Erythroblast (primary cell): ENCODE data around the gene KRR1.
"Not testable (repeated sequence)": the region's sequence is repeated elsewhere in the genome, so short reads cannot be mapped to it uniquely, and the experiment has no call there.

Source experiments
- DNase-seq, 2 experiments: peaks; one replicate each; lab custom pipeline; 2025; lab: John Stamatoyannopoulos, UW
- GATA1 ChIP-seq: IDR thresholded peaks from 2 replicates; pipeline ENCODE4 v1.6.1; 2011; ENCODE audit warnings: low read depth, mild to moderate bottlenecking, control low read depth, low read length, moderate library complexity
- POLR2A ChIP-seq: IDR thresholded peaks from 2 replicates; pipeline ENCODE4 v1.6.1; 2011; ENCODE audit warnings: mild to moderate bottlenecking, low read length

The KRR1 gene

DNA sequence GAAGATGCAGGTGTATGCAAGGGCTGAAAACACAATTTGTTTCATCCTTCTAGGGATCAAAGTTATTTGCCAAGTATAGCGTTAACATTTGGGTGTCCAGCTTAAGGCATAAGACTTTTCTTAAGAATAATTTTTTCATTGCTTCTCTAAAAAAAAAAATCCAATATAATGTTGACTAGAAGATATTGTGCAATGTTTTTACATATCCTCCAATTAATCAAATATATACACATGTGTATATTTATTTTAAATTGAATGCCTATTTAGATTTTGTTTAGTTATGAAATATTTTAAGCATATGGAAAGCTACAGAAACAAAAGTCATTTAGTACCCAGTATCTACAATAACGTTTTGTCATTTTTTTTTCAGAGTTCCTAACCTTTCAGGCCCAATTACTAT is 28.5 kb upstream of the KRR1 start:
- no peak for DNase-seq
- TF ChIP-seq POLR2A (no peak), GATA1 (no peak)

- no peak for TF ChIP-seq GATA1
- TF ChIP-seq POLR2A: no peak
- no peak for DNase-seq
These were observed 21.8 kb upstream of the KRR1 start for GRCh38 chr12:75533239-75533638.

DNA sequence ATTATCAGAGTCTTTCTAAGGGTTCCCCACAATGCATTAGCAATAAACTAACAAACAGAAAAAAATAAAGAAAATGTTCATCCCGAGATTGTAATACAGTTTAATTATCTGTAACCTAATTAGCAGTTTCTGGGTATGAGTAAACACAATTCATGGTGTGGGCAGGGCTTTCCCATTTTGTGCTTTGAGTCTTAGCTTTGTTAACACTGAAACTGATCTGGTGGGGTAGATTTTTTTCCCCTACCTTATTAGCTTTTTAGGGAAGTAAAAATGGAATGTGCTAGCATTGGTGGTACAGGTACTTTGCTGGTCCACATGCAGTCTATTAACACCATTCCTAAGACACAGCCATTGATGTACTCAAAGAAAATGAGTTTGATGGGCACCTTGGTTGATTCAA is 18.4 kb upstream of the KRR1 start:
- DNase-seq: no peak
- no peak for TF ChIP-seq GATA1
- no peak for TF ChIP-seq POLR2A

DNA sequence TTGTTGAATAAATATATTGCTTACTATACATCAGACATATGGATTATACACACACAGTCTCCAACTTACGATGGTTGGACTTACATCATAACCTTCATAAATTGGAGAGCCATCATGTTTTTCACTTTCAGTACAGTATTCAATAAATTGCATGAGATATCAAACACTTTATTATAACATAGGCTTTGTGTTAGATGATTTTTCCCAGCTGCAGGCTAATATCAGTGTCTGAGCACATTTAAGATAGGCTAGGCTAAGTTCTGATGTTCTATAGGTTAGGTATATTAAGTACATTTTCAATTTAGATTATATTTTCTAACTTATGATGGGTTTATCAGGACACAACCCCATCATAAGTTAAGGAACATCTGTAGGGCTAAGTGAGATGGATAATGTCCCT is 17.9 kb upstream of the KRR1 start:
- no peak for DNase-seq
- no peak for TF ChIP-seq GATA1
- no peak for TF ChIP-seq POLR2A

DNA sequence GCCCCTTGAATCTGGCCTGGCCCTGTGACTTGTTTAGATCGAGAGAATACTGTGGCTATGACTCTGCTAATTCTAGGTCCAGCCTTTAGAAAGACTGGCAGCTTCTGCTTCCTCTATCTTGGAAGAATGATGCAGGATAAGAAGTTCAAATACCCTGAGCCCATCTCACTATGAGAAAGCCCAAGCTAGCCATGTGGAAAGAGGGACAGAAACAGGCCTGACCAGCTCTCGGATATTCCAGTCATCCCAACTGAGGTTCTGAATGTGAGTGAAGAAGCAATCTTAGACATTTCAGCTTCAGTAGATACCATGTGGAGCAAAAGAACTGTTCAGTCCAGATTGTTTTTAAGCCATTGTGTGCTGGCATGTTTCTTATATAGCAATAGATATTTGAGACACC is 17.3 kb upstream of the KRR1 start:
- no peak for DNase-seq
- TF ChIP-seq POLR2A: no peak
- no peak for TF ChIP-seq GATA1

GRCh38 chr12:75528272-75528671 is 16.9 kb upstream of the KRR1 start:
- no peak for DNase-seq
- no peak for TF ChIP-seq POLR2A
- no peak for TF ChIP-seq GATA1

GRCh38 chr12:75526655-75527511 is 15.5 kb upstream of the KRR1 start:
- TF ChIP-seq POLR2A: no peak
- no peak for TF ChIP-seq GATA1
- DNase-seq: peak; percentile 42 to 59

- DNase-seq: no peak
- no peak for TF ChIP-seq POLR2A
These were observed 13.9 kb upstream of the KRR1 start for GRCh38 chr12:75525263-75525662.

GRCh38 chr12:75522124-75522523 is 10.7 kb upstream of the KRR1 start:
- not testable (repeated sequence) for DNase-seq

- DNase-seq: not testable (repeated sequence)
These were observed 9.8 kb upstream of the KRR1 start for GRCh38 chr12:75521224-75521623.

DNA sequence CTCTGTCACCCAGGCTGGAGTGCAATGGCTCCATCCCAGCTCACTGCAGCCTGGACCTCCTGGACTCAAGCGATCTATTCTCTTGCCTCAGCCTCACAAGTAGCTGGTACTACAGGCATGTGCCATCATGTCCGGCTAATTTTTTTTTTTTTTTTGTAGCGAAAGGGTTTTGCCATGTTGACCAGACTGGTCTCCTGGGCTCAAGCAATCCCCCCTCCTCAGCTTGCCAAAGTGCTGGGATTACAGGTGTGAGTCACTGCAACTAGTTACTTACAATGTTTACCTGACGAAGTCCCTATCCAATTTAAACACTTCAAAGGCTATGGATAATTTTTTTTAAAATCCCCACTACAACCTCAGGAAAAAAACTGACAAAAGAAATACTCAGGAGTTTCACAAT is 1.8 kb downstream of the KRR1 start:
- TF ChIP-seq GATA1 (no peak), POLR2A (no peak)
- DNase-seq: no peak

DNA sequence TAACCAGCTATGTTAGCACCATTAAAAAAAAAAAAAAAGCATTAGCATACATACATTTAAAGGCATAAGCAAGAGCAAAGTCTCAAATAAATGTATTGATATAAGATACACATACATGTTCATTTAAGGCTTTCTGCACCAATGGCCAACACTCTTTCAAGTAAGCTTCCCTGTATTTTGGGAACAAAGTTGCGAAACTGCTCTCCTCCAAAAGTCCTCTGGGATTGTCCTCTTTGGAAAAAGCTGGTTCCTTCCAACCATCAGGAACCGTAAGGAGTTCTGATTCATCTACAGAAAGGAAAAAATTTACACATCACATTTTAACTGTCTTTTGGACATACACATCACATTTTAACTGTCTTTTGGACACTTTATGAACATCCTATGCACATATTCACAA is 3.2 kb downstream of the KRR1 start:
- DNase-seq: no peak
- no peak for TF ChIP-seq GATA1
- no peak for TF ChIP-seq POLR2A

DNA sequence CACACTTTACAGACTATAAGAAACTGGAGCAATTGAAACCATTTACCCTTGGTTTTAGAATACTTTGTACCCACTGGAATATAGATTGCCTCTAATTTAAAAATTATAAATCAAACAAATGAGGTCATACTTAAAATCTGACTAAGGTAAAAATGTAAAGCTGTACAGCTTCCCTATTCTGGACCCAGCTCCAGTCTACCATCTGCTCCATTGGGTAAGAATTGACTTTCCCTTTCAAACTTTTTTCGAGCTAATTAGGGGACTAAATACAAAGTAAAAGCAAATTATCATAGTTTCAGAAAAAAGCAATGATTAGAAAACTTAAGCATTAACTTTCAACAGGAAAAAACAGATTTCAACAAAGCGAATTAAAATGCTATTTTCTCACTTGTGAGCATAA is 4.3 kb downstream of the KRR1 start:
- no peak for TF ChIP-seq GATA1
- TF ChIP-seq POLR2A: no peak
- no peak for DNase-seq

GRCh38 chr12:75505706-75506312 is 5.6 kb downstream of the KRR1 start:
- TF ChIP-seq GATA1 (no peak), POLR2A (no peak)
- peak; percentile 27 to 38 for DNase-seq

DNA sequence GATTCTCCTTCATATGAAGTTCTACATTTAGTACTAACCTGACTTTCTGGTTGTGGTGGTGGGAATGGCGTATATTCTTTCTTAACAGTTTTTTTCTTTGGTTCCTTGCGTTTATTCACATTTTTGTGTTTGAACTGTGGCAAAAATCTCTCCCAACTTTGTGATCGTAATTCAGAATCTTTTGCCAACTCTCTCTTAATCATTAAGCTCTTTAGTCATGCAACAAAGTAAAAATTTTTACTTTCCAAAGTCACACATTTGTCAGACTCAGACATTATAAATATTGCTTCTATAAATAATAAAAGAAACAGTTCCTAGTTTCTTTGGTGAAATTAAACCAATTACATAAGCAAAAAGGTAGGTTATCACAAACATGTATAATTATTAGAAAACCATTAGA is 7.5 kb downstream of the KRR1 start:
- TF ChIP-seq POLR2A (no peak), GATA1 (no peak)
- DNase-seq: no peak

GRCh38 chr12:75503459-75503858 is 8.0 kb downstream of the KRR1 start:
- TF ChIP-seq POLR2A (no peak), GATA1 (no peak)

More at GRCh38 chr12:75503459-75503858, 8.0 kb downstream of the KRR1 start:
- no peak for DNase-seq
